ENCODE measurements around the gene CCDC198. TPM values are rescaled to one million over a fixed set of nuclear protein-coding genes. Genes with fewer than 3 reads are reported as not detected.

CCDC198 gene
- total RNA-seq, 3 donors from 2014 or later: not detected

DNA sequence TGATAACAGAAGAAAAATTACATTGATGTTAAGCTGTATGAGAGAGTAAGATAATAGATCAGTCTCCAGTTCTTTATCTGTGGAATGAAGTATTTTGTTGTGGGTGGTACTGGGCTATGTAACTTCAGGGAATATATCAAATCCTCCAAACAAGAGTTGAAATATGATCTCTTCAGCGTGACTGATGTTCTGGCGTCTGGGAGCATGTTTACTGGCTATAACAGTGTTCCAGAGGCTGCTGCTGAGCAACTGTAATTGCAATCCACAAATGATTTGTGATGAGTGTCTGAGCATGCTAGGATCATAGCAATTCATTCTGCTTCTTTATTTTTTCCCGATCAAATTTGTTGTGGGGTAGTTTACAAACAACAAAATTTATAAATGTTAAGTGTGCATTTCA, 18.6 kb upstream of the CCDC198 start:
- no peak overlapping the region for H3K27ac ChIP-seq
- TF ChIP-seq POLR2A (IDR thresholded peaks at IDR 0.05) (no peak), POLR2AphosphoS5 (IDR thresholded peaks at IDR 0.05) (no peak)
- TF ChIP-seq, protein P1, sequence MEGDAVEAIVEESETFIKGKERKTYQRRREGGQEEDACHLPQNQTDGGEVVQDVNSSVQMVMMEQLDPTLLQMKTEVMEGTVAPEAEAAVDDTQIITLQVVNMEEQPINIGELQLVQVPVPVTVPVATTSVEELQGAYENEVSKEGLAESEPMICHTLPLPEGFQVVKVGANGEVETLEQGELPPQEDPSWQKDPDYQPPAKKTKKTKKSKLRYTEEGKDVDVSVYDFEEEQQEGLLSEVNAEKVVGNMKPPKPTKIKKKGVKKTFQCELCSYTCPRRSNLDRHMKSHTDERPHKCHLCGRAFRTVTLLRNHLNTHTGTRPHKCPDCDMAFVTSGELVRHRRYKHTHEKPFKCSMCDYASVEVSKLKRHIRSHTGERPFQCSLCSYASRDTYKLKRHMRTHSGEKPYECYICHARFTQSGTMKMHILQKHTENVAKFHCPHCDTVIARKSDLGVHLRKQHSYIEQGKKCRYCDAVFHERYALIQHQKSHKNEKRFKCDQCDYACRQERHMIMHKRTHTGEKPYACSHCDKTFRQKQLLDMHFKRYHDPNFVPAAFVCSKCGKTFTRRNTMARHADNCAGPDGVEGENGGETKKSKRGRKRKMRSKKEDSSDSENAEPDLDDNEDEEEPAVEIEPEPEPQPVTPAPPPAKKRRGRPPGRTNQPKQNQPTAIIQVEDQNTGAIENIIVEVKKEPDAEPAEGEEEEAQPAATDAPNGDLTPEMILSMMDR (IDR thresholded peaks at IDR 0.05): no peak
- H3K36me3 ChIP-seq: no peaks in the 10 kb centered on the region
- H3K4me3 ChIP-seq: no peak overlapping the region
- peaks cover 0 to 2% of the 10 kb centered on the region in 2 donors for H3K9me3 ChIP-seq
- H3K4me1 ChIP-seq: no peaks in the 10 kb centered on the region
- H3K27me3 ChIP-seq: no peaks in the 10 kb centered on the region
- DNase-seq (ENCODE audit: low spot score in 2 of 2): no peak
- intact Hi-C loops (cut with DNase I; ENCODE audit: low total_unique reads): loop anchor here (10.0 kb wide), 1 partner anchor 493 kb away; no protein-coding TSS in a partner anchor

DNA sequence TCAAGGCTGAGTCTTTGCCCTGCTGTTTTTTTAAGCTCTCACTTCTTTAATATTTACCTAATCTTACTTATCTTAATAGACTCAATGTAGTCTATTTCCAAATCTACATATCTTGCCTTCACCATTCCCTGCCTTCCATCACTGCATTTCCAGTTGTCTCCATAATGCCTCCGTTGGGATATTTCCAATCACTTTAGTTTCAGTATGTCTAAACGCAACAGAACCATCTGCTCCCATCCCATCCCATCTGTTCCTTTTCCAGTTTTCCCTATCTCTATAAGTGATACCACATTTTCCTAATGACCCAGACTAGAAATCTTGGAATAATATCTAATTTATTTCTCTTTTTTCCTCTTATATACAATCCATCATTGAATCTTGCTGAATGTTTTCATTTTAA, 15.1 kb upstream of the CCDC198 start:
- no peaks in the 10 kb centered on the region for H3K9me3 ChIP-seq
- no peak for DNase-seq (ENCODE audit: low spot score in 2 of 2)
- intact Hi-C loops (cut with DNase I; ENCODE audit: low total_unique reads): no loop called here
- H3K27ac ChIP-seq: no peak overlapping the region
- no peaks in the 10 kb centered on the region for H3K36me3 ChIP-seq
- no peaks in the 10 kb centered on the region for H3K27me3 ChIP-seq
- TF ChIP-seq, protein P1 (IDR thresholded peaks at IDR 0.05): no peak
- TF ChIP-seq POLR2A (IDR thresholded peaks at IDR 0.05) (no peak), POLR2AphosphoS5 (IDR thresholded peaks at IDR 0.05) (no peak)
- no peaks in the 10 kb centered on the region for H3K4me1 ChIP-seq
- no peak overlapping the region for H3K4me3 ChIP-seq

DNA sequence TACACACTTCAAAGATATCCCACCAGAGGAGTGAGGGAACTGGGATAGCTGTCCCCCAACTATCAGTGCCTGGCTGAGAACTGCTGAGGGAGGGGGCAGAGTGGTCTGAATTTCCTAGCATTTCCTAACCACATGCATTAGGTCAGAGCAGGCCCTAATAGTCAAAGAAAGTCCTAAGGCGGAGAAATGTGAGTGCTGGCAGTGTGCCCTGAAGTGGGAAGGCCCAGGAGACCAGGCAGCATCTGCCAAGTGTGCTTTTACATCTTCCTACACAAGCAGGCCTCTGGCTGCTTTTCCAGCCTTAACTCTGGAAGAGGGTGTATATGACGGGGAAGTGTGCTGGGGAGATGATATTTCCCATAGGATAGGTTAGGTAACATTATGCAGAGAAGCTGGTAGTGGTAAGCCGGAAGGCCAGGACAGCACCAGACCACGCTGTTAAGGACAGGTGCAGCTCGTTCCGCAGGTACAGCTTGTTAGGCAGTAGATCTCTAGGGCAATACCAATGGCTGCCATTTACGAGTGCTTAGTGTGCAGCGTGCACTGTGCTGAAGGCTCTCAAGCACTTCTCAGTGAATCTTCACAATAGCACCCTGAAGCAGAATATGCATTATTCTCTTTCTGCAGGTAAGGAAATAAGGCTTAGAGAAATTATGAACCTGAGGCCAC, 9.1 kb upstream of the CCDC198 start:
- DNase-seq (ENCODE audit: low spot score in 2 of 2): no peak
- no peaks in the 10 kb centered on the region for H3K4me1 ChIP-seq
- intact Hi-C loops (cut with DNase I; ENCODE audit: low total_unique reads): no loop called here
- no peak overlapping the region for H3K27ac ChIP-seq
- TF ChIP-seq POLR2AphosphoS5 (IDR thresholded peaks at IDR 0.05): no peak
- no peaks in the 10 kb centered on the region for H3K9me3 ChIP-seq
- no peaks in the 10 kb centered on the region for H3K27me3 ChIP-seq
- no peak overlapping the region for H3K4me3 ChIP-seq
- H3K36me3 ChIP-seq: no peaks in the 10 kb centered on the region

DNA sequence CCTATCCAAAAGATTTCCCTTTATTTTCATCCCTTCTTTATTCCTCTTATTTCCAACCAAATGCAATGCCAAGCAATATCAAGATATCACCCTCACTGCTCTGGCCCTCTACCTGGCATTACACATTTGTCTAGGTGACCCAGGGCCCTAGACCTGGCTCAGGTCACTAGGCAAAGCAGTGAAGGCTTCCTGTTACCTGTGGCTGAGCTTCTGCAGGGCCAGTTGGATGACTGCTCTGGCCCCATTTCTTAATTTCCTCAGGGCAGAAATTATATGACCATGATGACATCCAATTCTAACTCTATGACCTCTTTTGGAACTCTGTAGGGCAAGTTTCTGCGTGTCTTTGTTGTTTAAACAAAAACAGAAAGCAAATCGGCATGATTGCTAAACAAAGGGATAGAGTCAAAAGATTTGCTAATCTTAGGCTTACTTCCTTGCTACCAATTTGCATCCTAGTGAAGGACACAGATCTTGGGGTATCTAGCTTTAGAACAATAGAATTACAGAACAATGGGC, 7.4 kb upstream of the CCDC198 start:
- Histone ChIP-seq H3K9me3 (no peaks in the 10 kb centered on the region), H3K4me1 (no peaks in the 10 kb centered on the region), H3K4me3 (no peak overlapping the region), H3K27ac (no peak overlapping the region), H3K27me3 (no peaks in the 10 kb centered on the region), H3K36me3 (no peaks in the 10 kb centered on the region)
- intact Hi-C loops (cut with DNase I; ENCODE audit: low total_unique reads): no loop called here
- no peak for DNase-seq (ENCODE audit: low spot score in 2 of 2)
- TF ChIP-seq POLR2AphosphoS5 (IDR thresholded peaks at IDR 0.05): no peak
- TF ChIP-seq POLR2A (IDR thresholded peaks at IDR 0.05): no peak
- TF ChIP-seq, protein P1 (IDR thresholded peaks at IDR 0.05): no peak

DNA sequence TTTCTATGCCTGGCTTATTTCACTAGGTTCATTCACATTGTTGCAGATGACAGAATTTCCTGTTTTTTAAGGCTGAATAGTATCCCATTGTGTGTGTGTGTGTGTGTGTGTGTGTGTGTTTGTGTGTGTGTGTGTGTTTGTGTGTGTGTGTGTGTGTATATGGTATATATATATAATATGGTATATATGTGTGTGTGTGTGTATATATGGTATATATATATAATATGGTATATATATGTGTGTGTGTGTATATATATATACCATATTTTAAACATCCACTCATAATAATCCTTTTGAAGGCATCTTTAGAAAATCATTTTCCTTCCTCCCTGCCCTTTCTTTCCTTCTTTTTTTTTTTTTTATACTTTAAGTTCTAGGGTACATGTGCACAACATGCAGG, 5.0 kb upstream of the CCDC198 start:
- no peaks in the 10 kb centered on the region for H3K9me3 ChIP-seq

More for the DNA sequence above, 5.0 kb upstream of the CCDC198 start:
- DNase-seq (ENCODE audit: low spot score in 2 of 2): no peak
- TF ChIP-seq, protein P1 (IDR thresholded peaks at IDR 0.05): no peak
- TF ChIP-seq POLR2AphosphoS5 (IDR thresholded peaks at IDR 0.05) (no peak), POLR2A (IDR thresholded peaks at IDR 0.05) (no peak)
- intact Hi-C loops (cut with DNase I; ENCODE audit: low total_unique reads): no loop called here
- H3K36me3 ChIP-seq: no peaks in the 10 kb centered on the region
- H3K27me3 ChIP-seq: no peaks in the 10 kb centered on the region
- H3K4me3 ChIP-seq: no peak overlapping the region
- no peak overlapping the region for H3K27ac ChIP-seq
- H3K4me1 ChIP-seq: no peaks in the 10 kb centered on the region

All from breast epithelium (tissue), 4 donors.